WERI-Rb-1 (cell line): ENCODE measurements around the gene AGFG1.

Experiments
- DNase-seq: peaks from one replicate; pipeline ENCODE4 v3.0.0-alpha.2; 2020
- H3K27ac ChIP-seq: fragments of 250-450 bp; sonication (Bioruptor Pico); 2 replicates; pipeline ENCODE4 v1.5.1; 2020; ENCODE audit warnings: mild to moderate bottlenecking, moderate library complexity
- H3K27me3 ChIP-seq: fragments of 250-450 bp; sonication (Bioruptor Pico); 2 replicates; pipeline ENCODE4 v1.5.1; 2021; ENCODE audit warnings: mild to moderate bottlenecking, low read depth, moderate library complexity; ENCODE audit not compliant: insufficient read depth, severe bottlenecking
- H3K36me3 ChIP-seq: fragments of 250-450 bp; sonication (Bioruptor Pico); 2 replicates; pipeline ENCODE4 v1.5.1; 2020; ENCODE audit warnings: mild to moderate bottlenecking, moderate library complexity
- H3K4me3 ChIP-seq: 2 replicates; pipeline ENCODE4 v1.5.1; 2011; ENCODE audit warnings: low read depth, mild to moderate bottlenecking, control low read depth, low read length
- H3K9me3 ChIP-seq: fragments of 250-450 bp; sonication (Bioruptor Pico); 2 replicates; pipeline ENCODE4 v1.5.1; 2021; ENCODE audit warnings: mild to moderate bottlenecking, moderate library complexity; ENCODE audit not compliant: severe bottlenecking
- CTCF ChIP-seq: IDR thresholded peaks from 2 replicates; pipeline ENCODE4 v1.5.1; 2011; ENCODE audit warnings: low read depth, mild to moderate bottlenecking, control low read depth, inconsistent platforms, low read length

AGFG1 gene

GRCh38 chr2:227471412-227471811 is 544 bp upstream of the AGFG1 start:
- Histone ChIP-seq H3K9me3 (no peaks in the 10 kb centered on the region), H3K27ac (no peak overlapping the region), H3K27me3 (no peaks in the 10 kb centered on the region), H3K4me3 (no peak overlapping the region), H3K36me3 (no peaks in the 10 kb centered on the region)
- TF ChIP-seq CTCF, result no peak
- DNase-seq, result no peak

- no peak for TF ChIP-seq CTCF
- Histone ChIP-seq H3K27ac (peak overlapping the region; percentile 78), H3K27me3 (no peaks in the 10 kb centered on the region), H3K9me3 (no peaks in the 10 kb centered on the region), H3K4me3 (peak overlapping the region; percentile 81), H3K36me3 (no peaks in the 10 kb centered on the region)
- DNase-seq, result peak; percentile 58
Measured at GRCh38 chr2:227472265-227473121, 537 bp downstream of the AGFG1 start.

DNA sequence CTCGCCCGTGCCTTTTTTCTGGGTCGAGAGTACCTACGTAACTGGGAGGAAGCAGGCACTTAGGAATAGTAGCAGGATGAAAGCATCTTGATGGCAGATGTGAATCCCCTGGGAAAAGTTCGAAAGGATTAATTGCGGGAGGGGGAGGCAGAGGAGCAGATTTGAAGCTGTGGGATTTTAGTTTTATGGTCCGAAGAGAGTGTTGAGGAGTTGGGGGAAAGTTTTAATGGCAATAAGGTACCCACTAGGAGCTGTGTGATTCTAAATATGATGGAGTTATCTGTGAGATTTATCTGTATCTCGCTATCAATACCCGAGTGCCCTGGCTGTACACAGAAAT is 1.1 kb downstream of the AGFG1 start:
- H3K36me3 ChIP-seq, result no peaks in the 10 kb centered on the region
- H3K27ac ChIP-seq, result no peak overlapping the region
- no peak for DNase-seq
- no peak for TF ChIP-seq CTCF
- no peaks in the 10 kb centered on the region for H3K27me3 ChIP-seq
- H3K9me3 ChIP-seq, result no peaks in the 10 kb centered on the region
- peak overlapping the region; percentile 81 for H3K4me3 ChIP-seq

DNA sequence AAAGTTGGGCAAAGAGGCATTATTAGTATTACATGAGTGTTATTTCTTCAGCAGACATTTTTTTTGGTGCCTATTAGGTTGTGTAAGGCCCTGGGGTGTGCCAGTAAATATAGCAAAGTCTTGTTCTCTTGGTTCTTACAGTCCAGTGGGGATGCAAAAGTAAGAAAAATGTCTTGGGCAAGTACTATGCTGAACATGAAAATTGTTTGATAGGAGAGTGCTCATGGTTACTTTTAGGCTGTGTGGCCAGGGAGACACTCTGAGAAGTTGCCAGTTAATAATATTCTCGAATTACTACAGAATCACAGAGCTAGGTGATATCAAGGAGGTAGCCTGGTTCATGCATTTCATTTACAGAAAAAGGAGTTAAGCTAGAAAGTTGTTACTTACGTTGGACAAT is 1.9 kb downstream of the AGFG1 start:
- no peaks in the 10 kb centered on the region for H3K9me3 ChIP-seq
- H3K4me3 ChIP-seq, result no peak overlapping the region
- H3K36me3 ChIP-seq, result no peaks in the 10 kb centered on the region
- no peaks in the 10 kb centered on the region for H3K27me3 ChIP-seq
- no peak for DNase-seq
- H3K27ac ChIP-seq, result no peak overlapping the region
- no peak for TF ChIP-seq CTCF

DNA sequence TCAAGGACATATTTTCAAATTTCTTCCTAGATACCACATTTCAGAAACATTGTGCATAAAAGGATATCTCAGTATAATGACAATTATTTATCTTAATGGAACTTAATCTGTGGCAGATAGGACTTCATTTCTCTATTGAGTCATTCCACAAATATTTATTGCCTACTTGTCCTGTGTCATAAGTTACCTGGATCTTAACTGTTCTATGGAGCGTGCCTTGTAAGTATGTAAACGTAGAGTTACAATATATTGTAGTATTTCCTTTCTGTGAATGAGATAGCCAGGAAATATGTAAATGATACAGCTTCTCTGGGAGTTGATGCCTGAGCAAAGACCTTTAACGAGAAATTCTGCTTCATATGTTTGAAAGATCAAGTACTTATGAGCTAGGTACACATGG is 2.5 kb downstream of the AGFG1 start:
- Histone ChIP-seq H3K27ac (no peak overlapping the region), H3K9me3 (no peaks in the 10 kb centered on the region), H3K4me3 (no peak overlapping the region), H3K36me3 (no peaks in the 10 kb centered on the region), H3K27me3 (no peaks in the 10 kb centered on the region)
- DNase-seq, result no peak
- no peak for TF ChIP-seq CTCF

DNA sequence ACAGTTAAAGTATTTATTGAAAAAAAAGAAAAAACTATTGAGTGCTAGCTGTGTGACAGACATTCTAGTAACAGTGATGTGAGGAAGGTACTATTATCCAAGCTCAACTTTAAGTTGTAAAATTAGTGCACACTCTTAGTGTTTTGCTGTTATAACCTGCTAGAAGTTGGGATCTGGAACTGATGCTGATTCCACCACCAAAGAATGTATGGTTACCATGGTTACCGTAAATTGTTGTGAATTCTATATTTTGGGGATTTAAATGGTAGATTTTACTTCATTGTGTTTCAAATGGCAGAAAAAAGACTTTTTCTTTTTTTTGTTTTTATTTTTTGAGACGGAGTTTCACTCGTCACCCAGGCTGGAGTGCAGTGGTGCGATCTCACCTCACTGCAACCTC is 5.3 kb downstream of the AGFG1 start:
- no peak for DNase-seq
- Histone ChIP-seq H3K27me3 (no peaks in the 10 kb centered on the region), H3K36me3 (no peaks in the 10 kb centered on the region), H3K9me3 (no peaks in the 10 kb centered on the region), H3K4me3 (no peak overlapping the region), H3K27ac (no peak overlapping the region)
- no peak for TF ChIP-seq CTCF
